CD8-positive, alpha-beta memory T cell (primary cell): Measurements from ENCODE around the gene RTL5. TPM values are rescaled to one million over a fixed set of nuclear protein-coding genes. Genes with fewer than 3 reads are reported as not detected.

Source experiments
- CTCF ChIA-PET: fragments of 350-600 bp; sonication (Branson Sonifier 250); formaldehyde crosslinking; loops from one replicate; lab custom pipeline; 2021; ENCODE audit warnings: antibody characterized with exemption; lab: Charles Lee
- POLR2A ChIA-PET: fragments of 350-600 bp; sonication (Branson Sonifier 250); formaldehyde crosslinking; loops from one replicate; lab custom pipeline; 2021; ENCODE audit warnings: antibody characterized with exemption; lab: Charles Lee
- DNase-seq, 5 donors: peaks; one replicate each; pipeline versions ENCODE4 v3.0.0 to v3.0.0-alpha.2; 2020 to 2022; ENCODE audit warnings: mixed read lengths in 1 of 5
- H3K27ac ChIP-seq: one replicate; pipeline ENCODE4 v1.7.0; 2013; ENCODE audit warnings: low read depth, mild to moderate bottlenecking, low read length, moderate library complexity
- H3K27me3 ChIP-seq: 2 replicates; pipeline ENCODE4 v1.7.0; 2013; ENCODE audit warnings: low read length, mild to moderate bottlenecking; ENCODE audit not compliant: insufficient read depth, poor library complexity, severe bottlenecking
- H3K36me3 ChIP-seq: 2 replicates; pipeline ENCODE4 v1.7.0; 2013; ENCODE audit warnings: mild to moderate bottlenecking, low read length, moderate library complexity; ENCODE audit not compliant: insufficient read depth
- H3K4me1 ChIP-seq: 2 replicates; pipeline ENCODE4 v1.7.0; 2013; ENCODE audit warnings: mild to moderate bottlenecking, low read length, moderate library complexity; ENCODE audit not compliant: insufficient read depth
- H3K4me3 ChIP-seq: 2 replicates; pipeline ENCODE4 v1.7.0; 2013; ENCODE audit warnings: mild to moderate bottlenecking, low read length
- H3K9me3 ChIP-seq: 2 replicates; pipeline ENCODE4 v1.7.0; 2013; ENCODE audit warnings: mild to moderate bottlenecking, low read length
- H3K27ac Mint-ChIP-seq, 8 donors: one replicate each; pipeline ENCODE4 v1.8.0; 2020 to 2021; ENCODE audit warnings: mixed read lengths in 8 of 8, mild to moderate bottlenecking in 6 of 8, inconsistent platforms in 3 of 8, moderate library complexity in 3 of 8
- H3K27me3 Mint-ChIP-seq, 2 donors: one replicate each; pipeline ENCODE4 v1.8.0; 2020 to 2021; ENCODE audit warnings: mixed read lengths in 2 of 2, mild to moderate bottlenecking in 1 of 2, moderate library complexity in 1 of 2
- H3K36me3 Mint-ChIP-seq, 3 donors: one replicate each; pipeline ENCODE4 v1.8.0; 2020 to 2021; ENCODE audit warnings: mixed read lengths in 3 of 3, inconsistent platforms in 1 of 3, mild to moderate bottlenecking in 1 of 3
- H3K4me1 Mint-ChIP-seq, 3 donors: one replicate each; pipeline ENCODE4 v1.8.0; 2020 to 2021; ENCODE audit warnings: mixed read lengths in 3 of 3, inconsistent platforms in 1 of 3, mild to moderate bottlenecking in 1 of 3
- H3K4me3 Mint-ChIP-seq, 7 donors: one replicate each; pipeline ENCODE4 v1.8.0; 2020 to 2021; ENCODE audit warnings: mixed read lengths in 7 of 7, mild to moderate bottlenecking in 6 of 7, moderate library complexity in 4 of 7, inconsistent platforms in 2 of 7
- H3K9me3 Mint-ChIP-seq, 5 donors: one replicate each; pipeline ENCODE4 v1.8.0; 2020 to 2022; ENCODE audit warnings: mixed read lengths in 5 of 5, mild to moderate bottlenecking in 3 of 5, moderate library complexity in 2 of 5, inconsistent platforms in 1 of 5
- polyA plus RNA-seq: library from polyadenylated mRNA; unstranded; fragments of 300-500 nt; fragmentation: Illumina TruSeq; gene quantifications from one replicate; pipeline ENCODE4 v1.2.3, GENCODE V29; 2021
- total RNA-seq, 2 experiments: library from RNA; stranded (reverse); gene quantifications; one replicate each; pipeline ENCODE4 v1.2.3, GENCODE V29; 2021

The RTL5 gene
- total and polyA plus RNA-seq, 3 experiments from 2014 or later: 0.55 to 1.0 (median 1.00) TPM

DNA sequence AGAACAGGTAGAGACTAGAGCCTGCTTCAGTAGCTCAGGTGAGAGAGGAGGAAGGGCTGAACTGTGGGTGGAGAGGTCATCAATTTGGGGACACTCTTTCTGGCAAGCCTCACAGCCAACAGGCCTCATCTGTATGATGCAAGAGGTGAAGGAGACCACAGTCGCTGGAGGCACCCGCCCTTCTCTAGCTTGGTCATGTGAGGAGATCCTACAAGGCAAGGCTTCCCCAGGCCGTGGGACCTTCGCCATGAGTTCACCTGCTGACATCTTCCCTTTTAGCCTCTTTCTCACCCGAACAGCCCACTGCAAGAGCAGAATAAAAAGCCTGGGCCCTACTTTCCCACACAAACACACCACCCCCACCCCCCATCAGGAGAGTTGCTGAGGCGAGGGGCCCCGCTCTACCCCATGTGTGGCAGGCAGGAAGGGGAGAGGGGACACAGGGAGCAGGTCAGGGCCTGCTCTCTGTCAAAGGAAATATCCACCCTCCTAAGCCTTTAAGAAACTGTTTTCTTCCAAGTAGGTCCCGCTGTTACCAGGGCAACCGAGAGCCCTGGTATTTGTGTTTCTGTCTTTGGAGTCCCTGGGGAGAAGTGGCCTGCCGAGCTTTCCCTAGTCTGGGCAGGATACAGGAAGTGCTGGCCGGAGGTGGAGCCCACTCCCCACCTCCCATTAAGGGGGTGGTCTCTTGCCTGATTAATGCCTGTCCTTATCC, 8.1 kb downstream of the RTL5 start:
- H3K36me3 Mint-ChIP-seq: no peaks in the 10 kb centered on the region
- Histone ChIP-seq H3K36me3 (no peaks in the 10 kb centered on the region), H3K4me1 (peaks cover 42% of the 10 kb centered on the region), H3K27ac (no peak overlapping the region), H3K27me3 (no peaks in the 10 kb centered on the region), H3K9me3 (no peaks in the 10 kb centered on the region), H3K4me3 (no peak overlapping the region)
- peak overlapping the region in 2 of 7 donors; percentile 27 to 46 for H3K4me3 Mint-ChIP-seq
- no peaks in the 10 kb centered on the region for H3K9me3 Mint-ChIP-seq
- peaks cover 0 to 15% of the 10 kb centered on the region in 2 donors for H3K27me3 Mint-ChIP-seq
- CTCF ChIA-PET: interaction anchor here (3.9 to 9.9 kb wide), 2 partner anchors 102 to 124 kb away, joined by 34 to 135 read pairs; no protein-coding TSS in a partner anchor
- no peak for DNase-seq
- H3K27ac Mint-ChIP-seq: peak overlapping the region; percentile 53 to 94 (median 85)
- POLR2A ChIA-PET: interaction anchor here (1.3 kb wide), 1 partner anchor 15 kb away, joined by 3 read pairs; no protein-coding TSS in a partner anchor
- H3K4me1 Mint-ChIP-seq: peaks cover 66 to 69% (median 67%) of the 10 kb centered on the region in 3 donors

DNA sequence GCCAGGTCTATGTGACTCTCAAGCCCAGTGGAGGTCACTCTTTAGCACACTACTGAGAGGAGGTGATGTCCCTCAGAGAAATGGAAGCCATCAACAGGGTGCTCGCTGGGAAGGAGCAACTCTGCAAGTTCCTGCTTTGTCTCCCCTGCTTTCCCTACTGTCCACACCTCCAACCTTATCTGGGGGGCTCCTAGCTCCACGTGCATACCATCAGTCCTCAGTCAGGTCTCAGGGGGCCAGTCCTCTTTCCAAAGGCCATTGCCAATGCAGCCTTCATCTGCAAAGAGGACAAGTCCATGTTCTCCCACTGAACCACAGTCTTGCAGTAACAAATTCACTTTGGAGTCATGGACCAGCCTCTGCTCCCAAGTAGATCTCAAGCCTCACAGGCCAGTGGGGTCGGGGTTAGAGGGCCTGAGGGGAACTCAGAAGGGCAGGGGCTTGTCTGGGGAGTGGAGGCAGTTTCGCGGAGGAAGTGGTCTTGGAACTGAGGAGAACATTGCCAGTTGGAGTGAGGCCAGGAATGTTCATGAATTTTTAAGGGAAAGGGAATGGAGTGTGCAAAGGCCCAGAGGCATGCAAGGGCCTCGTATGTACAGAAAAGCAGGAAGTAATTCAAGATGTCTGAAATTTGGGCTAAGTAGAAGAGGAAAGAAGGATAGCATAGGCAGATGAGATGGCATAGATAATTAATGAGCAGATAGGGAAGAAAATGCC, 8.9 kb downstream of the RTL5 start:
- H3K4me3 Mint-ChIP-seq: peak overlapping the region in 4 of 7 donors; percentile 9 to 33 (median 28)
- peak overlapping the region; percentile 29 to 94 (median 88) for H3K27ac Mint-ChIP-seq
- no peak for DNase-seq
- no peaks in the 10 kb centered on the region for H3K9me3 ChIP-seq
- ChIA-PET CTCF (interaction anchor here (1.3 to 2.1 kb wide), 2 partner anchors 105 to 125 kb away, joined by 5 to 9 read pairs; no protein-coding TSS in a partner anchor), POLR2A (interaction anchor here (1.3 kb wide), 1 partner anchor 14 kb away, joined by 3 read pairs; no protein-coding TSS in a partner anchor)
- no peaks in the 10 kb centered on the region for H3K27me3 ChIP-seq
- H3K36me3 ChIP-seq: no peaks in the 10 kb centered on the region
- no peak overlapping the region for H3K4me3 ChIP-seq
- no peaks in the 10 kb centered on the region for H3K9me3 Mint-ChIP-seq
- H3K27ac ChIP-seq: no peak overlapping the region
- peaks cover 42% of the 10 kb centered on the region for H3K4me1 ChIP-seq
- H3K27me3 Mint-ChIP-seq: peaks cover 0 to 15% of the 10 kb centered on the region in 2 donors
- no peaks in the 10 kb centered on the region for H3K36me3 Mint-ChIP-seq
- H3K4me1 Mint-ChIP-seq: peaks cover 66 to 69% (median 67%) of the 10 kb centered on the region in 3 donors

DNA sequence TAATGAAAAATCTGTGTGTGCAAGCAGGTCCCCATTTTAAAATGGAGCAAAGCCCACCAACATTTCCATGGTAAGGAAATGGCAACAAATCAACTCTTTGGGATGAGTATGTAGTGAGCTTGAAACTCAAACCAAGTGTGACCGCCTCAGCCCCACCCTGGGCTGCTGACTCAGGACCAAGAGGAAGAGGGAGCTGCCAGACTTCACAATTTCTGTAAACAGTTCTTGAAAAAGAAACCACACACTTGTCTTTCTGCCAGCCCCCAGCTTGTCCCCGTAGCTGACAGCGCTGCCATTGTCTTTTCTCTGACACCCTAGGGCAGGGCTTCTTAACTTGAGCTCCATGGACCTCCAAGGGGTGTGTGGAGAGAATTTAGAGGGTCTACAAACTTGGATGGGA, 10.3 kb downstream of the RTL5 start:
- CTCF ChIA-PET: interaction anchor here (1.0 to 2.1 kb wide), 3 partner anchors 10 to 123 kb away, joined by 4 to 9 read pairs (median 5); no protein-coding TSS in a partner anchor
- Mint-ChIP-seq H3K4me3 (peak overlapping the region in 6 of 7 donors; percentile 53 to 76 (median 68)), H3K9me3 (no peaks in the 10 kb centered on the region), H3K27me3 (peaks cover 0 to 19% of the 10 kb centered on the region in 2 donors), H3K36me3 (no peaks in the 10 kb centered on the region), H3K4me1 (peaks cover 70 to 72% (median 71%) of the 10 kb centered on the region in 3 donors), H3K27ac (peak overlapping the region; percentile 81 to 94 (median 90))
- peak overlapping the region; percentile 59 for H3K27ac ChIP-seq
- no peaks in the 10 kb centered on the region for H3K27me3 ChIP-seq
- H3K4me3 ChIP-seq: no peak overlapping the region
- H3K36me3 ChIP-seq: no peaks in the 10 kb centered on the region
- H3K9me3 ChIP-seq: no peaks in the 10 kb centered on the region
- POLR2A ChIA-PET: interaction anchor here (0.9 to 1.2 kb wide), 3 partner anchors 16 to 103 kb away, joined by 3 to 11 read pairs (median 4); no protein-coding TSS in a partner anchor
- DNase-seq: peak in 3 of 5 donors; percentile 23 to 72 (median 56)
- H3K4me1 ChIP-seq: peaks cover 41% of the 10 kb centered on the region

DNA sequence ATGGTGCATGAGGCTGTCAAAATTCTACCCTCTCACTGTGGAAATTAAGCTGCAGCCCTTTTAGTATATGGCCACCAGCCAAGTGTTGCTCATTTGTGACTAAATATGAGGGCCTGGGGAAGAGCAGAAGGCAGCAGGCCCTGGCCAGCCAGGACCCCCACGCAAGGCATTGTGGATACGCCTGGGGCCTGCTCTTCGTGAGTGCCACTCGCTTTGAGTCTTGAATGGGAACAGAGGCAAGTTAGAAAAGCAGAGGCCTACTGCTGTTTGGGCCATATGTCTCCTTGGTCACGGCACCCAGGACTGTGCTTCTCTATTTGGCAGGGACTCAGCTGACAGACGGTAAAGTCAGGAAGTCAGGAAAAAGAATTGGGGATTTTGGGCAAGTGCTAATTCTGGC, 10.9 kb downstream of the RTL5 start:
- no peak for DNase-seq
- POLR2A ChIA-PET: interaction anchor here (0.9 to 1.2 kb wide), 3 partner anchors 16 to 103 kb away, joined by 3 to 11 read pairs (median 4); no protein-coding TSS in a partner anchor
- Mint-ChIP-seq H3K27ac (peak overlapping the region; percentile 81 to 94 (median 90)), H3K36me3 (no peaks in the 10 kb centered on the region), H3K4me3 (peak overlapping the region in 6 of 7 donors; percentile 53 to 76 (median 68)), H3K4me1 (peaks cover 70 to 71% (median 71%) of the 10 kb centered on the region in 3 donors), H3K9me3 (no peaks in the 10 kb centered on the region), H3K27me3 (peaks cover 0 to 19% of the 10 kb centered on the region in 2 donors)
- CTCF ChIA-PET: interaction anchor here (0.7 to 2.1 kb wide), 4 partner anchors 9 to 103 kb away, joined by 3 to 9 read pairs (median 4); no protein-coding TSS in a partner anchor
- Histone ChIP-seq H3K4me3 (no peak overlapping the region), H3K27me3 (no peaks in the 10 kb centered on the region), H3K4me1 (peaks cover 35% of the 10 kb centered on the region), H3K27ac (peak overlapping the region; percentile 59), H3K9me3 (no peaks in the 10 kb centered on the region), H3K36me3 (no peaks in the 10 kb centered on the region)

DNA sequence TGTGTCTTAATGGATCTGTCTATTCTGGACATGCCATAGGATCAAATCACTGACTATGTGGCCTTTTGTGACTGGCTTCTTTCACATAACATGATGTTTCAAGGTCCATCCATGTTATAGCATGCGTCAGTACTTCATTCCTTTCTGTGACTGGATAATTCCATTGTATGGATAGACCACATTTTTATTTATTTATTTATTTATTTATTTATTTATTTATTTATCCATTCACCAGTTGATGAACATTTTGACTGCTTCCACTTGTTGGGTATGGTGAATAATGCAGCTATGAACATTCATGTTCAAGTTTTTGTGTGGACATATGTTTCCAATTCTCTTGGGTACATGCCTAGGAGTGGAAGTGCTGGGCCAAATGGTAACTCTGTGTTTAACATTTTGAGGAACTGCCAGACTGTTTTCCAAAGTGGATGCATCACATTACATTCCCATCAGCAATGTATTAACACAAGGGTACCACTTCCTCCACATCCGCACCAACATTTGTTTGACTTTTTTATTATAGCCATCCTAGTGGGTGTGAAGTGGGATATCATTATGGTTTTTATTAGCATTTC, 14.0 kb downstream of the RTL5 start:
- peaks cover 49 to 60% (median 59%) of the 10 kb centered on the region in 3 donors for H3K4me1 Mint-ChIP-seq
- no peaks in the 10 kb centered on the region for H3K36me3 Mint-ChIP-seq
- no peak overlapping the region for H3K4me3 ChIP-seq
- H3K27me3 ChIP-seq: no peaks in the 10 kb centered on the region
- DNase-seq: no peak
- peaks cover 0 to 8% of the 10 kb centered on the region in 2 donors for H3K27me3 Mint-ChIP-seq
- no peak overlapping the region for H3K4me3 Mint-ChIP-seq
- ChIA-PET POLR2A (no interaction called here), CTCF (no interaction called here)
- peak overlapping the region in 3 of 8 donors; percentile 5 to 48 (median 34) for H3K27ac Mint-ChIP-seq
- H3K27ac ChIP-seq: no peak overlapping the region
- H3K36me3 ChIP-seq: no peaks in the 10 kb centered on the region
- H3K9me3 Mint-ChIP-seq: no peaks in the 10 kb centered on the region
- H3K4me1 ChIP-seq: peaks cover 19% of the 10 kb centered on the region
- H3K9me3 ChIP-seq: no peaks in the 10 kb centered on the region

DNA sequence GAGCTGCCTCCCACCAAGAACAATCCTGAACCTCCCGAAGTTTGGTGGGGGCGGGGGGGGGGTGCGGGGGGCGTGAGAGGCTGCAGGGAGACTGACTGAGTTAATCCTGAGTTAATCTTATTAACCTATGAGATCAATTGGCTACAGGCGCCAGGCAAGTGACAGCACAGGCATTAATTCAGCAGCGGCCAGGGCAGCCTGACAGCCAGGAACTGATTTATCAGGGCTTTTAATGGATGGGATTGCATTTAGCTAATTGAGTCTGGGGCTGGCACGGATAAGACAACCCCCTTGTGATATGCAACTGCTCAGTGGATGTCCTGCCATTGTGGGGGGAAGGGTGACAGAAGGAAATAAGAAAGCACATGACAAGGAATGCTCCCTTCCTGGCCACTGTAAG, 16.3 kb downstream of the RTL5 start:
- Histone ChIP-seq H3K36me3 (no peaks in the 10 kb centered on the region), H3K9me3 (no peaks in the 10 kb centered on the region), H3K27me3 (no peaks in the 10 kb centered on the region), H3K27ac (no peak overlapping the region), H3K4me1 (no peaks in the 10 kb centered on the region), H3K4me3 (no peak overlapping the region)
- H3K36me3 Mint-ChIP-seq: no peaks in the 10 kb centered on the region
- peak overlapping the region in 1 of 8 donors; percentile 83 for H3K27ac Mint-ChIP-seq
- peaks cover 0 to 9% of the 10 kb centered on the region in 2 donors for H3K27me3 Mint-ChIP-seq
- DNase-seq: no peak
- peaks cover 29 to 50% (median 35%) of the 10 kb centered on the region in 3 donors for H3K4me1 Mint-ChIP-seq
- ChIA-PET CTCF (interaction anchor here (1.9 kb wide), 1 partner anchor 97 kb away, joined by 6 read pairs; no protein-coding TSS in a partner anchor), POLR2A (no interaction called here)
- H3K9me3 Mint-ChIP-seq: no peaks in the 10 kb centered on the region
- no peak overlapping the region for H3K4me3 Mint-ChIP-seq

DNA sequence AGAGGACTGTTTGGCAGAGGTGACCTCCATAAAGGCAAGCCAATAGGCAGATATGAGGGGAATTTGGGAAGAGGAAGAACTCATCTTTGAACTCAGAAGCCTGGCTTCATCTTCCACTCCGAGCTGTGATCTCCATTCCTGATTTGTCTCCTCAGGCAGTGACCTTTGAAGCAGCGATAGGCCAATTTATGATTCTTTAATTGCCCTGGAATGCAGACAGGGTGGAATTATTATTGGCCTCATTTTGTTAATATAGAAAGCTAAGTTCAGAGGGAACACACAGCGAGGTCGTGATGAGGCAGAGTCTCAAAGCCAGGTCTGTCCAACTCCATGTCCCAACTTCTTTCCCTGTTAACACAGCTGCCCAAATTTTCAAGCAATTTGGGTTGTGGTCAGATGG, 16.9 kb downstream of the RTL5 start:
- ChIA-PET CTCF (interaction anchor here (1.9 kb wide), 1 partner anchor 97 kb away, joined by 6 read pairs; no protein-coding TSS in a partner anchor), POLR2A (no interaction called here)
- no peak for DNase-seq
- Mint-ChIP-seq H3K4me3 (no peak overlapping the region), H3K36me3 (no peaks in the 10 kb centered on the region), H3K27ac (no peak overlapping the region), H3K27me3 (peaks cover 0 to 12% of the 10 kb centered on the region in 2 donors), H3K9me3 (no peaks in the 10 kb centered on the region), H3K4me1 (peaks cover 23 to 50% (median 30%) of the 10 kb centered on the region in 3 donors)
- no peaks in the 10 kb centered on the region for H3K27me3 ChIP-seq
- H3K4me3 ChIP-seq: no peak overlapping the region
- H3K27ac ChIP-seq: no peak overlapping the region
- no peaks in the 10 kb centered on the region for H3K36me3 ChIP-seq
- H3K4me1 ChIP-seq: no peaks in the 10 kb centered on the region
- no peaks in the 10 kb centered on the region for H3K9me3 ChIP-seq
